NOMO-1 treated with DMSO at 0.1 percent for 48 hours (cell line): ENCODE results near the gene MRTFA.
A peak's percentile ranks its signal among the peaks of the same experiment; 100 is the strongest.
"Not testable (repeated sequence)": the region's sequence is repeated elsewhere in the genome, so short reads cannot be mapped to it uniquely, and the experiment has no call there.

Experiments used
- DNase-seq: peaks from one replicate; lab custom pipeline; 2025; ENCODE audit not compliant: unreplicated experiment; lab: John Stamatoyannopoulos, UW

Gene MRTFA

GRCh38 chr22:40560994-40561515 lies 75.5 kb downstream of the MRTFA start:
- no peak for DNase-seq

- DNase-seq: no peak
Observed at GRCh38 chr22:40560551-40560950, 76.0 kb downstream of the MRTFA start.

DNA sequence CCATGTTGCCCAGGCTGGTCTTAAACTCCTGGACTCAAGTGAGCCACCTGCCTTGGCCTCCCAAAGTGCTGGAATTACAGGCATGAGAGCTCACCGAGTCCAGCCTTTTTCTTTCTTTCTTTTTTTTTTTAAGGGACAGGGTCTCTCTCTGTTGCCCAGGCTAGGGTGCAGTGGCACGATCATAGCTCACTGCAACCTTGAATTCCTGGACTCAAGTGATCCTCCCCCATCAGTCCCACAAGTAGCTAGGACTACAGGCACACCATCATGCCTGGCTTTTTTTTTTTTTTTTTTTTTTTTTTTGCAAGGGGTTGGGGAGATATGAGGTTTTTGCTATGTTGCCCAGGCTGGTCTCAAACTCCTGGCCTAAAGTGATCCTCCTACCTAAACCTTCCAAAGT lies 78.5 kb downstream of the MRTFA start:
- DNase-seq: no peak

- DNase-seq: no peak
Observed at GRCh38 chr22:40556641-40557040, 79.9 kb downstream of the MRTFA start.

DNA sequence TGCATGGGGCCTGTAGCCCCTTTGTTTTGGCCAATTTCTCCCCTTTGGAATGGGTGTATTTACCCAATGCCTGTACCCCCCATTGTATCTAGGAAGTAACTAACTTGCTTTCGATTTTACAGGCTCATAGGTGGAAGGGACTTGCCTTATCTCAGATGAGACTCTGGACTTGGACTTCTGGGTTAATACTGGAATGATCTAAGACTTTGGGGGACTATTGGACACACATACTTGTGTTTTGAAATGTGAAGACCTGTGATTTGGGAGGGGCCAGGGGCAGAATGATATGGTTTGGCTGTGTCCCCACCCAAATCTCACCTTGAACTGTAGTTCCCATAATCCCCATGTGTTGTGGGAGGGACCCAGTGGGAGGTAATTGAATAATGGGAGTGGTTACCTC lies 82.5 kb downstream of the MRTFA start:
- DNase-seq: not testable (repeated sequence)

GRCh38 chr22:40553014-40553554 lies 83.4 kb downstream of the MRTFA start:
- DNase-seq: no peak

DNA sequence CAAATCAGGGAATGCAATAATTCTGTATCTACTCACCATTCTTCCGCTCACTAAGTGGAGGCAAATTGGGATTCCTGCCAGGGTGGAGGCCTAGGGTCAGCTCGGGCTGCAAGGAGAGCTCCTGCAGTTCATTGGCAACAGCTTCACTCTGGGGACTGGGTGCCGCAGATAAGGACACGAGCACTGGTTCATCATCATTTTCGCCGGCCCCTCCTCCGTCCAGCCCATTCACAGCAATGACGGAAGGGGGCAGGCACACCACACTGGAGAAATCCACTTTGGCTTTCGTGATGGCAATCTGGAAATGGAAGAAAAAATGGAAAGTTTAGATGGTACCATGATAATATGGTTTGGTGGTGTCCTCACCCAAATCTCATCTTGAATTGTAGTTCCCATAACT lies 84.4 kb downstream of the MRTFA start:
- DNase-seq: no peak

DNA sequence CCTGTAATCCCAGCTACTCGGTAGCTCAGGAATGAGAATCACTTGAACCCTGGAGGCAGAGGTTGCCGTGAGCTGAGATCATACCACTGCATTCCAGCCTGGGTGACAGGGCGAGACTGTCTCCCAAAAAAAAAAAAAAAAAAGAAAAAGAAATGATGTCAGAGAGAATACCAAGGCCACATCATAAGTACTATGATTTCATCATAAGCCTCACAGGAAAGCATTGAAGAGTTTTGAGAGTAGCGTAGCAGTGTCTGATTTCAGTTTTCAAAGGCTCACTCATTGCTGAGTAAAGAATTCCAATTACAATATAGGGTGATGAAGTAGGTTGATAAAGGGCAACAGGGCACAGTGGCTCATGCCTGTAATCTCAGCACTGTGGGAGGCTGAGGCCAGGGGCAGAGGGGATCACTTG lies 88.8 kb downstream of the MRTFA start:
- no peak for DNase-seq

DNA sequence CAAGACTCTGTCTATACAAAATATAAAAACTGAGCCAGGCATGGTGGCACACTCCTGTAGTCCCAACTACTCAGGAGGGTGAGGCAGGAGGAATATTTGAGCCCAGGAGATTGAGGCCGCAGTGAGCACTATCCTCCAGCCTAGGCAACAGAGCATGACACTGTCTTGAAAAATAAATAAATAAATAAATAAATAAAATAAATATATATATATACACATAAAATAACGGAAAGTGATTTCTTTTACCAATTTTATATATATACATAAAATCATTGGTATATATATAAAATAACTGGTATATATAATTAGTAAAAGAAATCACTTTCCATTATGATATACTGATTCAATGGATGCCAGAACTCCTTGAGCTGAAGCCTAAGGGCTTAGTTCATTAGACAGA lies 91.8 kb downstream of the MRTFA start:
- DNase-seq: no peak

DNA sequence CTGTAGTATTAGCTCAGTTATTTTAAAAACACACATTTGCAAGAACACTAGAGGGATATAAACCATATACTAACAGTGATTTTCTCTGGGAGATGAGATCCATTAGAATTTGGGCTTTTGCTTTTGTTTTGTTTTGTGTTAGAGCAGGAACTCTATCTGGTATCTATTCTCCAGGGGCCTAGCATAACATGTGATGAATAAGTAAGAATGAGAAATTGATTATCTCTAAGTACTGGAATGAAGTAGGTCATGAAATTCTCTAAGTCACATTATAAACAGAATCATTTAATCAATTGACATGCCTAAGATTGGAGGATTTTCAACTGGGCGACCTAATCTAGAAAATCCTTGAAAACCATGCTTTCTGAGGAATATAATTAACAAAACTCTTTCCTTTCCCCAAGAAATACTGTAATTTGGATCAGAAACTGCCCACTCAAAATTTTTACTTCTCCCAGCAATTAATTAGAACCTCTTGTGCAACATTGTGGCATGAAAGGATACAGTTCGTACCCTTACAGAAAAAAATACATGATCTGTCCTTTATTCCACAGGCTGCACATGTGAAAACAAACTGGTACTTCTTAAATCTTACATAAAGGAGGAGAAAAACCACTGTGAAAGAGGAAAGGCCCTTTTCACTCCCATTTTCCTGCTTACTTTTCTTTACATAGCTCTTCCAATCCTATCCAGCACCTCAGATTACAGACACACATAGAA lies 93.5 kb downstream of the MRTFA start:
- DNase-seq: no peak

DNA sequence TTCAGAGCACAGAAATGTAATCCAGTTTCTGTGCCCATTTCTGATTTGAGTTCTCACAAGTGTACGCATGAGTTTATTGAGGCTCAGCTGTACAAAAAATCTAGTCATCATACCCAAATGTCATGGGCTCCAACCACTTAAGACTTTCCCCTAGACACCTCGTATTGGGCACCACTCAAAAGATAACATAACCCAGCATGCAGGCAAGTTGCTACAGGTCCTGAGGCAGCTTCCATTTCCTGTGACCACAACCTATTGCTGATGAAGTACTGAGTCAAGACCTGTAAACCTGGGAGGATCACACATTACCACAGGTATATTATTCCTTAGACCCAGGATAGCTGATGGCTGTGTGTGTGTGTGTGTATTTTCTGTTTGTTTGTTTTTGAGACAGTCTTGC lies 95.2 kb downstream of the MRTFA start:
- DNase-seq: no peak

GRCh38 chr22:40540265-40540664 lies 96.3 kb downstream of the MRTFA start:
- no peak for DNase-seq

DNA sequence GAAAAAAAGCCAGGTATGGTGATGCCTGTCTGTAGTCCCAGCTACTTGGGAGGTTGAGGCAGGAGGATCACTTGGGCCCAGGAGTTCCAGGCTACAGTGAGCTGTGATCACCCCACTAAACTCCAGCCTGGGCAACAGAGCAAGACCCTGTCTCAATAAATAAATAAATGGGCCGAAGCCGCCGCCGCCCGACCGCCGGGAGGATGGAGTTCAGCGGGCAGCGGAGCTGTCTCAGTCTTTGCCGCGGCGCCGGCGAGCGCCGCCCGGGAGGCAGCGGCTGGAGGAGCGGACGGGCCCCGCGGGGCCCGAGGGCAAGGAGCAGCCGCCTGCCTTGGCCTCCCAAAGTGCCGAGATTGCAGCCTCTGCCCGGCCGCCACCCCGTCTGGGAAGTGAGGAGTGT lies 100.4 kb downstream of the MRTFA start:
- DNase-seq: not testable (repeated sequence)

DNA sequence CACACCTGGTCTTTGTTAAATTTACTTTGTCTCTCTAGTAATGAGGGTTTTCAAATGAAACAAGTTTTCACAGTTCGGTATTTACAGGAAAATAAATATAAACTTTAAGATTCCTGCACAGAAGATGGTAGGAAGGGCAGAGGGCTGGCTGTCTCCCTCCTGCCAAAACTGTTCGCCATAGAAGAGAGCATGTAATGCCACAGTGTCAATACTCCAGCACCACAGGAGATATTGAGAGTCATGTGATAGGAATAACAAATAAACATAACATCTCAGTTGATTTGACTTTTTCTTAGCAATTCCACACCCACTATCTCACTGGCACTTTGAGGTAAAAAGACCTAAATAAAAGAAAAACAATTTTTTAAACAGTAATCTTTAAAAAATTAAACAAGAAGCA lies 100.9 kb downstream of the MRTFA start:
- no peak for DNase-seq

GRCh38 chr22:40535189-40535512 lies 101.4 kb downstream of the MRTFA start:
- DNase-seq: no peak

- DNase-seq: peak; percentile 60
Observed at GRCh38 chr22:40534379-40535188, 101.9 kb downstream of the MRTFA start.

DNA sequence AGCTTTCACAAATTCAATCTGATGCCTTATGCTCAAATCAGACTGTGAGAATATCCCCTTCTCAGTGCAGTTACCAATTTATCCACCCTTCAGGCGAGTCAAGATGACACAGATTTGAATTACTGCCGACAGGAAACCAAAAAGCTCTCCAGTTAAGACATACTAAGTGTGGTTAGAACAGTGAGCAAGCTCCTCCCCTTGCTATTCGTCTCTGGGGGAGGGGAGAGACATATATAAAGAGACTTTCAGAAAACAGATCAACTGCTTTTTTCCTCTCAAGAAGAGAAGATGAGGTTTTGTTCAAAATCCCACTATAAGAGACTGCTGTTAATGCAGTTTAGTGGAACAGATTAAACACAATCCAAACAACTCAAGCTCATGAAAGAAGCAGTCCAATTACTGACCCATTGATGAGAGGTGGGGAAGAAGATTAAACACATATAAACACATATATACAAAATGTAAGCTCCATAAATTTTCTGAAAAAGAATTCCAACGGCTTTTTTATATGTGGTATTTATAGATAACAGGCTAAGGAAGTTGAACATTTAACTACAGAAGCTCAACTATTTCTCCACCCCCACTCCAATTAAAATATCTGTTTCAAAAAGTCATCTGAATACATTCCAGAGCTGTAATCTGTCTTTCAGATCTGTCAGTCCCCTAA lies 102.7 kb downstream of the MRTFA start:
- DNase-seq: peak; percentile 94

- DNase-seq: no peak
Observed at GRCh38 chr22:40531951-40532900, 104.3 kb downstream of the MRTFA start.

DNA sequence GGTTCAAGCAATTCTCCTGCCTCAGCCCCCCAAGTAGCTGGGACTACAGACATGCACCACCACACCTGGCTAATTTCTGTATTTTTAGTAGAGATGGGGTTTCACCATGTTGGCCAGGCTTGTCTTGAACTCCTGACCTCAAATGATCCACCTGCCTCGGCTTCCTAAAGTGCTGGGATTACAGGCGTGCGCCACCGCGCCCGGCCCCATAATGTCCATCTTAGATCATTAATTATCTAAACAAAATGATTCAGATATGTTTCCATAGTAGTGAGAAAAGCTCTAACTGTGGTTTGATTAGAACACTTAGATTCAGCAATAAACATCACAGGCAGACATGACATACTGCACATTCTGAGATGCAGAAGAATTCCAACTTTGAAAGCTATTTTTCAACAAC lies 106.1 kb downstream of the MRTFA start:
- not testable (repeated sequence) for DNase-seq

DNA sequence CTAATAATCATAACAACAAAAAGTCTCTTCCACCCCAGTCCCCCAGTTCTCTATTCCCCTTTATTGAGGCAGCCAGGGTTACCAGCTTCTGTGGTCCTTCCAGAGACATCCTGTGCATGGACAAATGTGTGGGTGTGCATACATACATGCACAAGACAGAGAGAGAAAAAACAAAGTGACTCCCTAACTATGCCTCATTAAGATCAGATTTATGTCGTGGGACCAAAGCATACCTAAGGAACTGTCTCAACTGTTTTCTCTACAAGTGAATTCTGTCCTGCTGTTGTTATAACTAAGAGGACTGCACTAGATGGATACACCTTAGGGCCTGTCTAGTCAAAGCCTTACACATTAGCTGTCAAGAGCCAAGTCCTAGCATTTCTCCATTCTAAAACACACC lies 106.7 kb downstream of the MRTFA start:
- DNase-seq: no peak
